K562 (cell line): ENCODE results near the gene APOLD1. TPM values are rescaled to one million over a fixed set of nuclear protein-coding genes. Genes with fewer than 3 reads are reported as not detected.

Experiments used
- ATAC-seq: fragments of 200-7000 bp; cut with Tn5 transposase; 3 replicates; pipeline ENCODE4 v1.9.1; 2020; ENCODE audit warnings: moderate library complexity
- BruUV-seq: library from RNA; stranded (reverse); fragments of 400-500 nt; replicated peaks from 2 replicates; lab custom pipeline; 2021; lab: Mats Ljungman, UMichigan
- CTCF ChIA-PET: fragments of 300-600 bp; formaldehyde crosslinking; extraction: SDS; loops from one replicate; lab custom pipeline; 2021; ENCODE audit warnings: low intra/inter-chr PET ratio; lab: Yijun Ruan, JAX
- POLR2A ChIA-PET: fragments of 300-600, 350-650 bp; sonication (Branson Sonifier 250); formaldehyde crosslinking; extraction: SDS; loops from one replicate; lab custom pipeline; 2021; ENCODE audit warnings: antibody characterized with exemption, inconsistent platforms; lab: Yijun Ruan, JAX
- DNase-seq, 4 experiments: peaks; one replicate each; pipeline versions ENCODE4 v3.0.0 to v3.0.0-alpha.2; 2011 to 2018; ENCODE audit warnings: low spot score in 3 of 4, mixed read lengths in 3 of 4; ENCODE audit errors: extremely low read depth in 1 of 4
- FAIRE-seq: peaks from 2 replicates; lab custom pipeline; 2011; peaks lifted over from hg19 to GRCh38; lab: Jason Lieb, UNC
- H2AFZ ChIP-seq: 2 replicates; pipeline ENCODE4 v1.6.0; 2011; ENCODE audit warnings: low read depth, low read length, control low read depth, inconsistent platforms
- H3K27ac ChIP-seq: fragments of 200-600 bp; 3 replicates; pipeline ENCODE4 v1.8.0; 2011; ENCODE audit warnings: low read depth, mild to moderate bottlenecking, control low read depth, inconsistent platforms, low read length, moderate library complexity, mixed read lengths; ENCODE audit errors: extremely low read depth
- H3K27me3 ChIP-seq, 2 experiments: fragments of 300-600 bp in 1 of 2; 2 replicates in 1 of 2; 3 replicates in 1 of 2; pipeline versions ENCODE4 v1.6.0 to v1.8.0; 2011; ENCODE audit warnings: inconsistent platforms in 2 of 2, low read length in 2 of 2, mild to moderate bottlenecking in 1 of 2, mixed read lengths in 1 of 2, moderate library complexity in 1 of 2; ENCODE audit not compliant: control insufficient read depth in 2 of 2, insufficient read depth in 2 of 2
- H3K36me3 ChIP-seq: fragments of 300-600 bp; 3 replicates; pipeline ENCODE4 v1.8.0; 2011; ENCODE audit warnings: mild to moderate bottlenecking, low read length, inconsistent platforms; ENCODE audit not compliant: control insufficient read depth, insufficient read depth
- H3K4me1 ChIP-seq, 2 experiments: fragments of 200-600 bp in 1 of 2; replicated peaks in 1 of 2; 2 replicates in 1 of 2; 3 replicates in 1 of 2; pipeline versions ENCODE4 v1.5.1 to v1.8.0; 2011; ENCODE audit warnings: inconsistent platforms in 2 of 2, low read length in 2 of 2, mild to moderate bottlenecking in 1 of 2, mixed read lengths in 1 of 2, moderate library complexity in 1 of 2; ENCODE audit not compliant: control insufficient read depth in 2 of 2, insufficient read depth in 2 of 2
- H3K4me2 ChIP-seq: 2 replicates; pipeline ENCODE4 v1.6.1; 2011; ENCODE audit warnings: low read length, control low read depth, inconsistent platforms, mixed read lengths; ENCODE audit not compliant: insufficient read depth
- H3K4me3 ChIP-seq: fragments of 200-600 bp; sonication (generic), shearing (Covaris generic); 2 replicates; pipeline ENCODE4 v1.5.1; 2016; ENCODE audit warnings: control low read depth, inconsistent platforms
- H3K79me2 ChIP-seq: fragments of 200-600 bp; 3 replicates; pipeline ENCODE4 v1.8.0; 2011; ENCODE audit warnings: low read length, inconsistent platforms; ENCODE audit not compliant: control insufficient read depth, insufficient read depth
- H3K9ac ChIP-seq, 2 experiments: 2 replicates each; pipeline versions ENCODE4 v1.6.0 to v1.6.1; 2011; ENCODE audit warnings: low read depth in 2 of 2, low read length in 2 of 2, control low read depth in 1 of 2, inconsistent platforms in 1 of 2, mild to moderate bottlenecking in 1 of 2, mixed read lengths in 1 of 2; ENCODE audit not compliant: insufficient read depth in 1 of 2
- H3K9me1 ChIP-seq: one replicate; pipeline ENCODE4 v1.6.0; 2011; ENCODE audit warnings: inconsistent platforms, mild to moderate bottlenecking, low read length, moderate library complexity; ENCODE audit not compliant: control insufficient read depth, insufficient read depth
- H3K9me3 ChIP-seq: replicated peaks from 2 replicates; pipeline ENCODE4 v1.5.1; 2011; ENCODE audit warnings: low read depth, low read length, inconsistent platforms; ENCODE audit not compliant: control insufficient read depth, insufficient read depth
- H4K20me1 ChIP-seq: replicated peaks from 2 replicates; pipeline ENCODE4 v1.6.1; 2011; ENCODE audit warnings: low read length, inconsistent platforms, mixed read lengths; ENCODE audit not compliant: control insufficient read depth, insufficient read depth
- ASH1L ChIP-seq: fragments of 450-650 bp; IDR thresholded peaks from 2 replicates; pipeline ENCODE4 v1.6.1; 2018; ENCODE audit warnings: borderline replicate concordance, mild to moderate bottlenecking, low read depth; ENCODE audit not compliant: partially characterized antibody
- ATF7 ChIP-seq: fragments of 450-650 bp; IDR thresholded peaks from 2 replicates; pipeline ENCODE4 v1.7.1; 2014; ENCODE audit warnings: mild to moderate bottlenecking, moderate library complexity
- KDM4B ChIP-seq, 2 experiments: fragments of 450-650 bp in 1 of 2; sonication (generic) in 1 of 2; IDR thresholded peaks; 2 replicates each; pipeline ENCODE4 v1.6.1; 2016 to 2017; ENCODE audit warnings: borderline replicate concordance in 2 of 2, antibody characterized with exemption in 1 of 2, low read depth in 1 of 2, mild to moderate bottlenecking in 1 of 2
- MEF2A ChIP-seq: IDR thresholded peaks from 2 replicates; pipeline ENCODE4 v1.6.1; 2011; ENCODE audit warnings: low read depth, mild to moderate bottlenecking, low read length, moderate library complexity; ENCODE audit not compliant: control insufficient read depth
- NCOA2 ChIP-seq, 2 experiments: fragments of 450-650 bp; IDR thresholded peaks; 2 replicates each; pipeline ENCODE4 v1.6.1; 2018; ENCODE audit warnings: mild to moderate bottlenecking in 2 of 2, moderate library complexity in 1 of 2; ENCODE audit not compliant: partially characterized antibody in 2 of 2
- NFYB ChIP-seq: IDR thresholded peaks from 2 replicates; pipeline ENCODE4 v1.6.1; 2011; ENCODE audit warnings: mild to moderate bottlenecking, moderate library complexity; ENCODE audit not compliant: insufficient read length; ENCODE audit errors: extremely low read depth
- NUFIP1 ChIP-seq: fragments of 450-650 bp; IDR thresholded peaks from 2 replicates; pipeline ENCODE4 v1.6.1; 2018; ENCODE audit not compliant: partially characterized antibody
- YBX1 ChIP-seq: fragments of 450-650 bp; IDR thresholded peaks from 2 replicates; pipeline ENCODE4 v1.7.1; 2016; ENCODE audit warnings: mild to moderate bottlenecking
- ZNF280A ChIP-seq: fragments of 450-650 bp; IDR thresholded peaks from 2 replicates; pipeline ENCODE4 v1.6.1; 2018; ENCODE audit warnings: mild to moderate bottlenecking, low read depth; ENCODE audit not compliant: partially characterized antibody
- ZNF436 ChIP-seq: fragments of 250-450, 450-650 bp; sonication (Bioruptor Pico); formaldehyde crosslinking; IDR thresholded peaks from 2 replicates; pipeline ENCODE4 v1.7.0; 2020; ENCODE audit warnings: mild to moderate bottlenecking
- ZNF584 ChIP-seq: fragments of 200-800 bp; sonication (Bioruptor generic); IDR thresholded peaks from 2 replicates; pipeline ENCODE4 v1.6.1; 2016; ENCODE audit warnings: low read depth, mild to moderate bottlenecking, missing genetic modification characterization, missing compliant biosample characterization
- WGBS: fragments of 100-300 bp; shearing (Covaris generic); methylation state at CpG from one replicate; pipeline ENCODE4 v1.1.6; 2016; ENCODE audit warnings: low coverage, mixed read lengths; ENCODE audit not compliant: insufficient coverage; ENCODE audit errors: missing lambda C conversion rate; 5-methylcytosine and 5-hydroxymethylcytosine counted together
- in situ Hi-C: fragments of 300-500 bp; cut with MboI; formaldehyde crosslinking; loops from 4 replicates; pipeline ENCODE4 v1.15.0; 2018; ENCODE audit warnings: inconsistent platforms, mixed read lengths
- intact Hi-C: fragments of 100-400 bp; cut with micrococcal nuclease; formaldehyde crosslinking; loops from 2 replicates; pipeline ENCODE4 v1.14.2; 2022
- polyA plus RNA-seq, 8 experiments: library from polyadenylated mRNA; depleted of rRNA in 4 of 8; stranded (reverse) in 5 of 8; unstranded in 3 of 8; fragments of >200 nt; fragmentation: Nextera tagmentation in 2 of 8; fragmentation: Illumina TruSeq in 1 of 8; extraction: Ambion mirVana in 2 of 8; extraction: Trizol in 1 of 8; gene quantifications; 2 replicates each; pipeline versions ENCODE4 v1.2.1 to v1.2.3, GENCODE V29; 2011 to 2014; ENCODE audit warnings: inconsistent platforms in 1 of 8, missing spikeins in 1 of 8
- total RNA-seq, 7 experiments: library from RNA; depleted of rRNA in 6 of 7; stranded (reverse); fragments of >200 nt in 6 of 7; fragmentation: Illumina TruSeq in 2 of 7; extraction: Trizol in 2 of 7; gene quantifications; 2 replicates each; pipeline versions ENCODE4 v1.2.1 to v1.2.3, GENCODE V29; 2011 to 2021; ENCODE audit warnings: low replicate concordance in 1 of 7
- TF ChIP-seq, protein P1 (sequence below): sonication (generic); formaldehyde crosslinking; IDR thresholded peaks from 2 replicates; pipeline ENCODE4 v1.8.1; 2023; ENCODE audit warnings: mild to moderate bottlenecking, missing genetic modification reagents, moderate library complexity
- TF ChIP-seq, protein P2 (sequence below), 2 experiments: IDR thresholded peaks; 2 replicates each; pipeline ENCODE4 v1.6.1; 2012; ENCODE audit warnings: improper control_type of control experiment in 2 of 2, low read depth in 2 of 2, low read length in 2 of 2, borderline replicate concordance in 1 of 2
- TF ChIP-seq, protein P3 (sequence below): fragments of 250-450 bp; sonication (Bioruptor Pico); IDR thresholded peaks from 2 replicates; pipeline ENCODE4 v1.8.0; 2021; ENCODE audit warnings: borderline replicate concordance, mild to moderate bottlenecking, moderate library complexity; ENCODE audit not compliant: poor library complexity, severe bottlenecking

The APOLD1 gene
- total and polyA plus RNA-seq, 9 of the 15 experiments (the other 6 are each of a cell fraction or from before 2014, with no cell fraction given), result 0.28 to 1.1 (median 0.61) TPM

DNA sequence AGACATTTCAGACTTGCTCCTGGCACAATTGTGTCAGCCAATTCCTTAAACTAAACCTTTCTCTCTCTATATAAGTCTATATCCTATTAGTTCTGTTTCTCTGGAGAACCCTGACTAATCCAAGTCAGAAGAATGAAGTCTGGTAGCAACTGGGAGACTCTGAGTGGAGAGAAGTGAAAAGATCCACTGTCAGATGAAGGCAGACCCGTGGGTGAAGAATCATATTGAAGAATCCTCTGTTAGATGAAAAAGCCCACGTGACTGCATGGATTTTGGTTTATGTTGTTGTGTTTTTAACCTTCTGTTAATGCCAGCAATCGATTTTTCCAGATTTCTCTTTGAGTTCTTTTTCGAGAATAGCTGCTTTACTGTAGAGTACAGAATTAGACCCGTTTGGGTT lies 29.5 kb upstream of the APOLD1 start:
- Histone ChIP-seq H3K9me3 (no peaks in the 10 kb centered on the region), H3K27ac (no peak overlapping the region), H2AFZ (no peak overlapping the region), H3K9ac (no peak overlapping the region), H3K4me1 (peaks cover 3 to 12% of the 10 kb centered on the region in 2 experiments; a peak in 3 of 5 replicates), H3K36me3 (no peaks in the 10 kb centered on the region), H3K4me3 (no peak overlapping the region), H3K9me1 (no peaks in the 10 kb centered on the region), H4K20me1 (no peaks in the 10 kb centered on the region), H3K27me3 (no peaks in the 10 kb centered on the region), H3K79me2 (no peaks in the 10 kb centered on the region), H3K4me2 (no peak overlapping the region)
- no peak for DNase-seq
- BruUV-seq, result no TSS peak
- FAIRE-seq, result no peak
- ChIA-PET CTCF (no interaction called here), POLR2A (interaction anchor here (0.9 kb wide), 1 partner anchor 14 kb away, joined by 3 read pairs; no protein-coding TSS in a partner anchor)
- no peak for ATAC-seq
- intact Hi-C loops, result no loop called here
- in situ Hi-C loops, result no loop called here
- WGBS, result 37% methylated on average over 5 of the region's 5 CpGs
- TF ChIP-seq MEF2A (no peak), ZNF280A (no peak), NUFIP1 (no peak), YBX1 (no peak), NCOA2 (IDR thresholded peaks at IDR 0.05; ENCODE audit: partially characterized antibody in 2 of 2) (no peak), ZNF436 (CRISPR knock-in tag) (no peak), NFYB (no peak), KDM4B (IDR thresholded peaks at IDR 0.05; ENCODE audit: borderline replicate concordance in 2 of 2, low read depth in 1 of 2) (no peak), ATF7 (no peak), ASH1L (no peak), ZNF584 (no peak)
- TF ChIP-seq, protein P1, sequence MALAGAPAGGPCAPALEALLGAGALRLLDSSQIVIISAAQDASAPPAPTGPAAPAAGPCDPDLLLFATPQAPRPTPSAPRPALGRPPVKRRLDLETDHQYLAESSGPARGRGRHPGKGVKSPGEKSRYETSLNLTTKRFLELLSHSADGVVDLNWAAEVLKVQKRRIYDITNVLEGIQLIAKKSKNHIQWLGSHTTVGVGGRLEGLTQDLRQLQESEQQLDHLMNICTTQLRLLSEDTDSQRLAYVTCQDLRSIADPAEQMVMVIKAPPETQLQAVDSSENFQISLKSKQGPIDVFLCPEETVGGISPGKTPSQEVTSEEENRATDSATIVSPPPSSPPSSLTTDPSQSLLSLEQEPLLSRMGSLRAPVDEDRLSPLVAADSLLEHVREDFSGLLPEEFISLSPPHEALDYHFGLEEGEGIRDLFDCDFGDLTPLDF (CRISPR knock-in tag), result no peak
- TF ChIP-seq, protein P2, sequence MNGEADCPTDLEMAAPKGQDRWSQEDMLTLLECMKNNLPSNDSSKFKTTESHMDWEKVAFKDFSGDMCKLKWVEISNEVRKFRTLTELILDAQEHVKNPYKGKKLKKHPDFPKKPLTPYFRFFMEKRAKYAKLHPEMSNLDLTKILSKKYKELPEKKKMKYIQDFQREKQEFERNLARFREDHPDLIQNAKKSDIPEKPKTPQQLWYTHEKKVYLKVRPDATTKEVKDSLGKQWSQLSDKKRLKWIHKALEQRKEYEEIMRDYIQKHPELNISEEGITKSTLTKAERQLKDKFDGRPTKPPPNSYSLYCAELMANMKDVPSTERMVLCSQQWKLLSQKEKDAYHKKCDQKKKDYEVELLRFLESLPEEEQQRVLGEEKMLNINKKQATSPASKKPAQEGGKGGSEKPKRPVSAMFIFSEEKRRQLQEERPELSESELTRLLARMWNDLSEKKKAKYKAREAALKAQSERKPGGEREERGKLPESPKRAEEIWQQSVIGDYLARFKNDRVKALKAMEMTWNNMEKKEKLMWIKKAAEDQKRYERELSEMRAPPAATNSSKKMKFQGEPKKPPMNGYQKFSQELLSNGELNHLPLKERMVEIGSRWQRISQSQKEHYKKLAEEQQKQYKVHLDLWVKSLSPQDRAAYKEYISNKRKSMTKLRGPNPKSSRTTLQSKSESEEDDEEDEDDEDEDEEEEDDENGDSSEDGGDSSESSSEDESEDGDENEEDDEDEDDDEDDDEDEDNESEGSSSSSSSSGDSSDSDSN (IDR thresholded peaks at IDR 0.05; ENCODE audit: borderline replicate concordance in 1 of 2, low read depth in 2 of 2, low read length in 2 of 2), result no peak
- TF ChIP-seq, protein P3, sequence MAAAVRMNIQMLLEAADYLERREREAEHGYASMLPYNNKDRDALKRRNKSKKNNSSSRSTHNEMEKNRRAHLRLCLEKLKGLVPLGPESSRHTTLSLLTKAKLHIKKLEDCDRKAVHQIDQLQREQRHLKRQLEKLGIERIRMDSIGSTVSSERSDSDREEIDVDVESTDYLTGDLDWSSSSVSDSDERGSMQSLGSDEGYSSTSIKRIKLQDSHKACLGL (CRISPR knock-in tag), result no peak
